Left renal pelvis (tissue), 4 donors: ENCODE results near the gene C2CD4C. TPM values are rescaled to one million over a fixed set of nuclear protein-coding genes. Genes with fewer than 3 reads are reported as not detected.
"Not testable (repeated sequence)": the region's sequence is repeated elsewhere in the genome, so short reads cannot be mapped to it uniquely, and the experiment has no call there.

Experiments used
- DNase-seq, 4 donors: peaks; one replicate each; pipeline ENCODE4 v3.0.0-alpha.2; 2013; ENCODE audit warnings: low read depth in 4 of 4, low spot score in 3 of 4
- polyA plus RNA-seq, 4 donors: library from polyadenylated mRNA; unstranded; fragments of 120-200 nt; gene quantifications; one replicate each; pipeline ENCODE4 v1.2.1, GENCODE V29; 2013; ENCODE audit not compliant: insufficient read length in 4 of 4

C2CD4C gene
- polyA plus RNA-seq, 4 donors, result 1.2 to 2.9 (median 1.8) TPM

DNA sequence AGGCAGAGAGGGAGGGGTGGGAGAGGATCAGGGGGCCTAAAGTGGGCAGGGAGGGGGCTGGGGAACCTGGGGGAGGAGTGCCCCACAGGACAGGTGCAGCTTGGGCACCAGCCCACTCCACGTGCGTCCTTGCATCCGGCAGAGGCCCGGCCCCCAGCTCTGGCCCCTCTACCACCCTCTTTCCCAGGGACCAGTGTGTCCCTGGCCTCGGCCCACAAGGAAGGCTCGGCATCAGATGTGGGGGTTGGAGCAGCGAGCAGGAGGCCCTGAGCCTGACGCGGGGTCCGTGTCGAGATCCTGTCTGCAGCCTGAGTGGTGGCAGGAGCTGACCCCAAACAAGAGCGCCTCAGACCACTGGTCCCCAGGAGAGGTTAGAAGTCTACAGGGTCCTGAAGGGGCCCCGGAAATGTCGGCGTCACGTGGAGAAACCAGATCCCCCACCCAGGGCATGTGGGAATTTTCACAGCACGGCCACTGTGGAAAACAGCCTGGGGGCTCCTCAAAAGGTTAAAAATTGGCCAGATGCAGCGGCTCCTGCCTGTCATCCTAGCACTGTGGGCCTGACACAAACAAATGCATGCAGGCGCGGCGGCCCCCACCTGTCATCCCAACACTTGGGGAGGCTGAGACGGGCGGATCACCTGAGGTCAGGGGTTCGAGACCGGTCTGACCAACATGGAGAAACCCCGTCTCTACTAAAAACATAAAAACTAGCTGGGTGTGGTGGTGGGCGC, 30.4 kb upstream of the C2CD4C start:
- no peak for DNase-seq

DNA sequence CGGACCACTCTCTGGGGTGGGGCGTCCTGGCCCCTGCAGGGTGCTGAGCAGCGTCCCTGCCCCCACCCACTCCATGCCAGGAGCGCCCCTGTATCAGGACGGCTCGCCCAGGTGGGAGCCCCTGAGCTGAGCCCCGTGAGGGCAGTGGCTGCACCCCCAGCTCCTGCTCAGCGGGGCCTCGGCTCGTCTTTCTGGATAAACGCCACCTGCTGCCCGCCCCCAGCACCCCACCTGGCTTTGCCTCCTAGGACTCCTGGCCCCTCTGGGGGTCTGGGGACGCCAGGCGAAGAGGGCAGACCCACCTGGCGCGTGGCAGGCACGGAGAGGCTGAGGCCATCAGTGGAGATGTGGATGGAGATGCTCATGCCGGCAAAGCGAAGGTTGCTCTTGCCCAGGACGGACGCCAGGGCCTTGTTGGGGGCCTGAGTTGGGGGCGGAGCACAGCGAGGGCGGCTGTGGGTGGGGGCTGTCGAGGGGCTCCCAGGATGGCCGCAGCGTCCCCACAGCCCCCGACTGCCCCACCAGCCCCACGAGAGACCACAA, 29.5 kb upstream of the C2CD4C start:
- no peak for DNase-seq

DNA sequence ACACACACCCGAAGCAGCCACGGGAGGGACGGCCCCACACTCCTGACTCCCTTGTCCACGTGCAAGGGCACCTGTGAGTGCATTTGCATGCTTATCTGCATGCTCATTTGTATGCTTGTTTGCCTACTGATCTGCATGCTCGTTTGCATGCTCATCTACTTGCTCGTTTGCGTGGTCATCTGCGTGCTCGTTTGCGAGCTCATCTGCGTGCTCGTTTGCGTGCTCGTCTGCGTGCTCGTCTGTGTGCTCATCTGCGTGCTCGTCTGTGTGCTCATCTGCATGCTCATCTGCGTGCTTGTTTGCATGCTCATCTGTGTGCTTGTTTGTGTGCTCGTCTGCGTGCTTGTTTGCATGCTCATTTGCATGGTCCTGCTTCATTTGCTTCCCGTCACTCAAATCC, 28.1 kb upstream of the C2CD4C start:
- no peak for DNase-seq

DNA sequence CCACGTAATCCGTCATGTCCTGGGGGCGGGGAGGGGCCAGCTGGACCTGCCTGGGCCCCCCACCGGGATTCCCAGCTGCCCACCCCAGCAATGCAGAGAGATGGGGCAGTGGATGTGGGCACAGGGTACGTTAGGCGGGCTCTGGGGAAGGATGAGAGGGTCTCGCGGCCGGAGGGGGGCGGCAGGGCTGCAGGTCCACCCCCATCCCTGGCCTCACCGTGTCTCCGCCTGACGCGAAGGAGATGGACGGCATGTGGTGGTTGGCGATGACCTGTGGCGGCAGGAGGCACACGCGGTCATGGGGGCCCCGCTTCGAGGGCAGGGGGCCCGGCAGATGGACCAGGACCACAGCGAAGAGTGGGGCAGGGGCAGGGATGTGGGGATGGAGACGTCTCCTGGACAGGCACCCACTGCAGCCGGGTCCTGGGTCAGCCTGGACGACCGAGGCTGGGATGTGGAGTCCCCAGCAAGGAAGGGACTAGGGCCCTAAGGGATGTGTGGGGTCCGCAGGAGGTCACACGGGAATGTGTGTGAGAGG, 27.5 kb upstream of the C2CD4C start:
- no peak for DNase-seq

DNA sequence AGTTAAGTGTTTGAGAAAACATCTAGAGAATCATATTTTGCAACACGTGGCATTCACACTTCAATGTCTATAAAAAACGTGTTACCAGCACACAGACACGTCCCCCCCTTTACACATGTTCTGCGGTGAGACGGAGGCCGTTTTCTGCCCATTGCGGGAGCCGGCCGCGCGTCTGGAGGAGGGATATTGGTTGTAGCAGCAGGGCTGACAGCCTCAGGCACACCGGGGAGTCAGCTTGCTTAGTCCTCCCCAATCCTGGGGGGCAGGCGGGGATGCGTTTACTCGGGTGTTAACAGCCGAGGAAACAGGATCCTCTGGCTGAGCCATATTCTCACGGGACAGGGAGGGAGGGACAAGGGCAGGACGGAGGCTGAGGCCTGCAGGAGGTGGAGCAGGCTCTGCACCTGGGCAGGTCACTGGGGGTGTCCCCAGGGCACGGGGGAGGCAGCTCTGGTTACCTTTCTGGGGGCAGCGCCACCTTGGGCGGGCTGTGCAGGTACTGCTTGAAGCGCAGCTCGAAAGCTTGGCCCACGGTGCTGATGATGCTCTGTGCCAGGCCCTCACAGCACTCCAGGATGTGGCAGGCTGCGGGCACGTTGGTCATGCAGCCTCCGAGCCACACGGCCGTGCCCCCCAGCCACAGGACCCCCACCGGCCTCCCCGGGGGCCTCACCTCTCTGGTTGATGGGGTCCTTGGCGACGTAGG, 26.9 kb upstream of the C2CD4C start:
- DNase-seq, result no peak

DNA sequence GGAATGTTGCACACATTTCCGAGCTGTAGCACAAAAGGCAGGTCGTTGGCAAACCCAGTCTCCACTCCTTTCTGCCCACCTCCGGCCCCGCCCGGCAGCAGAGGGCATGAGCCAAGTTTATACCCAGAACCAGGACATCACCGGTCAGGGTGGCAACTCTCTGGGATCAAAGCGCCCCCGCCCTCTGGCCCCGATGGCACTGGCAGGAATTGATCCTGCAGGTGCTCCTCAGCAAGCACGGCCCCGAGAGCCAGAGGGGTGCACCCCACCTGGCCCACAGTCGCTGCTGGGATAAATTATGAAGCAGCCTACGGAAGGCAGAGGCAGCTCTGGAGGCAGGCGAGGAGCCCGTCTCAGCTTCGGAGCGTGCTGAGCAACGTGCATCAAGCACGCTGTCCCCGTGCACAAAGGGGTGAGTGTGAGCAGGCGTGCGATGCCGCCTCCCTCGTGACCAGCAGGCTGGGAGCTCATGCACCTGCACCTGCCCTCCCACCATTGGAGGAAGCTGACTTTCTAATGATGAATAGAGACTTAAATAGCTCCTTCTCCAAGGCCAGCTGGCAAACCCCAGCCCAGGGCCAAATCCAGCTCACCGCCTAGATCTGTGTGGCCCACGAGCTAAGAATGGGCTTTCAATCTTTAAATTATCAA, 26.2 kb upstream of the C2CD4C start:
- no peak for DNase-seq

DNA sequence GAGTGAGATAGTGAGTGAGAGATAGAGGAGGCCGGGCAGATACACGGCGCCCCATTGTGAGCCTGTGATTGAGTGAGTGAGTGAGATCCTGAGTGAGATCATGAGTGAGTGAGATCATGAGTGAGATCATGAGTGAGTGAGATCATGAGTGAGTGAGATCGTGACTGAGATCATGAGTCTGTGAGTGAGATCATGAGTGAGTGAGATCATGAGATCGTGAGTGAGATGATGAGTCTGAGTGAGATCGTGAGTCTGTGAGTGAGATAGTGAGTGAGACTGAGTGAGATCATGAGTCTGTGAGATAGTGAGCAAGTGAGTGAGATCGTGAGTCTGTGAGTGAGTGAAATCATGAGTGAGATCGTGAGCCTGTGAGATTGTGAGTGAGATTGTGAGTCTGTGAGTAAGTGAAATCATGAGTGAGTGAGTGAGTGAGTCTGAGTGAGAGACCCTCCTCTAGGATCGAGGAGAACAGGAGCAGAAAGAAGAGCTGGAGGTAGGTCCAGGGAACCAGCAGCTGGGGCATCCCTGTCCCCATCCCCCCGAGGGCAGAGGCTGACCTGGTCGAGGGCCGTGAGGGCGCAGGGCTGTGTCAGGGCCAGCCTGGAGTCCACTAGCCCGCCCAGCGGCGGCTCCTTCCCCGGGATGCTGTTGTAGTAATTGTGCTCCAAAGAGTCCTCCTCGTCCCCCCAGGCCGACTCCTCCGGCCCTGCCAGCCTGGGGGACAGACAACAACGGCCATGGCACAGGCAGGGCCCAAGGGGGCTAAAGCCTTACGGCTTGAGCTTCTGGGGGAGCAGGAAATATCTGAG, 25.4 kb upstream of the C2CD4C start:
- no peak for DNase-seq

DNA sequence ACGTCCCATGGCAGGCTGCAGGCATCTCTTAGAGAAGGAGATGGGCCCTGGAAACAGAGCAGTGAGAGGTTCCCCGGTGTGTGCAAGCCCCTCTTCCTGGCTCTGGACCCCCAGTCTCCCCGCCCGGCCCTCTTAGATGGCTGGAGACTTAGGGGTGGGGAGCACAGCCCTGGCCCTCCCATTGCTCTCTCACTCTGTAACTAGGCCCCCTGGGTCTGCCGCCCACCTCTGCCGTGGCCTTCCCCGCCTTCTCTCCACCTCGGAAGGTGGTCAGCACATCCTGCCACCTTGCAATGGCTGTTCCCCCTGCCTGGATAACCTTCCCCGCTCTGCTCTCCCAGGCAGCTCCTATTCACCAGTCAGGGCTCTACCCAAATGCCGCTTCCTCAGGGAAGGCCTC, 21.8 kb upstream of the C2CD4C start:
- no peak for DNase-seq

DNA sequence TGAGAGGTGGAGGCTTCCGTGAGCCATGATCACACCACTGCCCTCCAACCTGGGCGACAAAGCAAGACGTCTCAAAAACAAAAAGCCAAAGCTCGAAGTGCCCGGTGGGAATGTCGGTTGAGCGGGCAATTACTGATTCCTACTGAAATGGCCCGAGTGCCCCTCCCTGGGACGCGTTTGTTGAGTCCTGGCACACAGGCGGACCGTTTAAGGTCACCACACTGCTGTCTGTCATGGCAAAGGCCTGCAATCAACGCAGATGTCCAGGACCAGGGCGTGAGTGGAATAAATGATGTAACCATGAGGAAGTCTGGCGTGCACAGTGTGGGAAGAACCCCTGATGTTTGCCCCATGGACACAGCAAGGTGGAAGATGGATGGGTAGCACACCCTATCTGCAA, 19.2 kb upstream of the C2CD4C start:
- no peak for DNase-seq

DNA sequence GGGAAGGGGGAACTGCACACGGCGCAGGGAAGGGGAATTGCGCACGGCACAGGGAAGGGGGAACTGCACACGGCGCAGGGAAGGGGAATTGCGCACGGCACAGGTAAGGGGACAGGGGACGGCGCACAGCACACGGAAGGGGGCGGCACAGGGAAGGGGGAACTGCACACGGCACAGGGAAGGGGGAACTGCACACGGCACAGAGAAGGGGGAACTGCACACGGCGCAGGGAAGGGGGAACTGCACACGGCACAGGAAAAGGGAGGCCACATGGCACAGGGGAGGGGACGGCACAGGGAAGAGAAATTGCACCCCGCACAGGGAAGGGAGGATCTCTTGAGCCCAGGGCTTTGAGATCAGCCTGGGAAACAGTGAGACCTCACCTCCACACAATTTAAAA, 18.7 kb upstream of the C2CD4C start:
- DNase-seq, result not testable (repeated sequence)

DNA sequence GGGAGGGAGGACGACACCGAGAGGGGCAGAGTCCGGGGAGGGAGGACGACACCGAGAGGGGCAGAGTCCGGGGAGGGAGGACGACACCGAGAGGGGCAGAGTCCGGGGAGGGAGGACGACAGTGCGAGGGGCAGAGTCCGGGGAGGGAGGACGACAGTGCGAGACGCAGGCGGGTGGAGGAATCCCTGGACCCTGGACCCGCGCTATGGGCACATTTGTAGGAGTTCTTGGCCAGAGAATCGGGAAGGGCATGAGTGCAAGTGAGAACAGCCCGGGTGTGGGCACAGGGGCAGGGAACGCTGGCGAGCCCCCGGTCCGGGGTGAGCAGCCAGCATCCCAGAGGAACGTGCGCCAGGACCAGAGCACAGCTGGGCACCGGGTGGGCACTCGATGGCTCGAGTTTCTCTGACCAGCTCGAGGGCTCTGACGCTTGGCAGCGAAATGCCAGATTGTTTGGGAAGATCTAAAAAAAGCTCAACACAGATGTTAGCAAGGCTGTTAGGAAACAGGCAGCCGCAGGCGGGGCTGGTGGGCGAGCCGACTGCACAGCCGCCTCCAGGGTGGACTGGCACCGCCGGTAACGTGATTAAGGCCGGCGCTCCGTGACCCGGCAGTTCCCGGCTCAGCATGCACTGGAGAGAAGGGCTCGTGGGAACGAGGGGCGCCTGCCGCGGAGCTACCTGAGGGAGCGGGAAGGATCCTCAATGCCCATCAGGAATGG, 17.9 kb upstream of the C2CD4C start:
- DNase-seq, result no peak

DNA sequence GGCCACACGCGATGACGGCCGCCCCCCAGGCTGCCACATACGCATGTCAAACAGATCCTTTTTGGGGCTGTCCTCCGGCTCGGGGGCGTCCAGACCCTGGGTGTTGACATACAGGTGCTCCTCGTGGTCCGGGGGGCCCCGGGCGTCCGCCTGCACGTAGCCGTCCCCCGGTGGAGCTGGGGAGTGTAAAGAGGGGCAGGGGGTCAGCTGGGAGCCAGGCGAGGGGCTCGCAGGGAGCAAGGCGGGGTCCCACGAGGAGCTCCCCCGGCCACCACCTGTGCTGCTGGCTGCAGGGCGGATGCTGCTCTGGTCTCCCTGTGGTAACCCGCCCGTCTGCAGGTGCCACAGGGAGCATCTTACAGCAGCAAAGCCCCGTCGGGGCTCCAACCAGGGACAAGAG, 16.1 kb upstream of the C2CD4C start:
- no peak for DNase-seq

DNA sequence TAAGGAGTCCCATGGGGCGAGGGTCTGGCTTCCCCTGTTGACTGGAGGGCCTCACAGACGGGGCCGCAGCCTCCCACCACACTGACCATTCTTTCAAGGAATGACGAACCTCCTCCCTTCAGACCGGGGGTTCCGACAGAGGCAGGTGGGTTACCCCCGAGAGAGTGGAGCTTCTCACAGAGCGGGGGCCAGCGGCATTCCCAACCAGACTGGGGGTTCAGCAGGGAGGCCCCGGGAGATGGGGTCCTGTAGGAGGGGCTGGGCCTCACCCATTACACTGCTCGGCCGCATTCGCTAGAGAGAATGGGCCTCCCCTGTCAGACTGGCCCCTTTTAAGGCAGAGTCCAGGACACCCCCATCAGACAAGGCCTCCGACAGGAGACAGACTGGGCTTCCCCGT, 15.6 kb upstream of the C2CD4C start:
- no peak for DNase-seq

DNA sequence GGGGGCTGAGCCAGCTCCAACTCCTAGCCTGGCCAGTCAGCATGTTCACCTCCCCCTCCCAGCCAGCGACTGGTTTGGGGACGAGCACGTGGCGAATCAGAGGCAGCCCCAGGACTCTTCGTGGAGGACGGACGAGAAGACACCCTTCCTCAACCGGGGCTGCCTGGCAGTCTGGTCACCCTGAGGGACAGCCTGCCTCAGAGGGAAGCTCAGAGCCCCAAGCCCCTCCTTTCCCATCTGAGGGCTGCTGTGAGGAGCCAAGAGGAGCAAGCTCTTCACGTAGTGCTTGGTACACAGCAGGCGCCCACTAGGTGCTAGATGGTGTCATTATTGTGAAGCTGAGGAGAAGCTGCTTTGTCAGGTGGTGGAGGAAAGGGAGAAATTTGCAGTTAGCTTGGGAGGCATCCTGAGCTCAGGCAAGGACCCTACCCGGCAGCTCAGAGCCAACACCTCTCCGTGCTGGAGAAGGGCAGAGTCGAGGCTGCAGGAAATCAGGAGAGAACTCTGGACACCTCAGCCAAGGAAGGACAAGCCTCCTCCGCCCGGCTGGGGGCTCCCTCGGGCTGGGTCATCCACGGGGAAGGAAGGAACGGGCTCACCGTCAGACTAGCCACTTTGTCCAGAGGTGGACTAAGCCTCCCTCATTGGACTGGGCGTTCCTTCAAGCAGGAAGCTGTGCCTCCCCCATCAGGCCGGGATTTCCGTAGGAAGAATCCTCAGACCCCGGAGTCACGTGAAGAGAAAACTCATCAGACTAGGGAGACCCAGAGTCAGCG, 14.9 kb upstream of the C2CD4C start:
- DNase-seq, result no peak

DNA sequence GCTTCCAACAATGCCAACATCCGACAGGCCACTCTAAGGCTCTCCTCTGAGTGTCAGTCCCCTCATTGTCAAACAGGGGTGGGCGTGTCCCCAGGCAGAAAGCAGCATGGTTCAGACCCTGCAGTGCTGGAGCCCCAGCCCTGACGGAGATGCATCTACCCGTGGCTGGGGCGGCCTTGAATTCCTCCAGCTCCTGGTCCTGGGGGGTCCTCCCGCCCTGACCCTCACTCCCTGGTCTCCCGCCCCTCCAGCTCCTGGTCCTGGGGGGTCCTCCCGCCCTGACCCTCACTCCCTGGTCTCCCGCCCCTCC, 13.9 kb upstream of the C2CD4C start:
- DNase-seq, result not testable (repeated sequence)

DNA sequence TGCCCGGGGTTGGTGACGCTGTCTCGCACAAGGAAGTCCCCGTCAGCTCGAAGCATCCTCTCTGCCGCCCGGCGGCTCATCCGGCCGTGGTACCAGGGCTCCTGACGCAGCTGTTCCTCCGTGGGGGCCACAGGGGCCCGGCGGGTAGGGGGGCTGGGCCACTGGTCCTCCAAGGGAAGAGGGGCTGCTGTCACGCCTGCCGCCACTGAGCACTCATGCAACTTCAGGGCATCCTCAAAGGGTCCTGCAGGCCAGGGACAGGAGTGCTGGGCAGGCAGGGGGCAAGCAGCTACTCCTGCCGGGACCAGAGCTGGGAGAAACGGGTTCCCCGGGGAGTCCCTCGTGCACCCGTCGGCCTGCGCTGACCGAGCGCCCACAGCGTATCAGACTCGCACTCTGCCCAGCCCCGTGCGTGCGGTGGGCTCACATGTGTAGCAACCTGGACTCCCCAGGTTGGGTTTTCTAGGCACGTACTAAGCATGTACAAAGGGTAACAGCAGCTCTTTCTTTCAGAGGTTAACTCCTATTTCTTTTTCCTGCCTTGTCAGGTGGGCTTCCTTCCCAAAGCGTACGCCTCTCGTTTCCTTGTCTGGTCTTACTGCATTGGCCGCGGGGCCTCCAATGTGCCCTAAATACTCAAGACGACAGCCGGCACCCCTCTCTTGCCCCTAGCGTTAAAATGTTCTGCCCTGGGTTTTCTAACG, 13.4 kb upstream of the C2CD4C start:
- no peak for DNase-seq

DNA sequence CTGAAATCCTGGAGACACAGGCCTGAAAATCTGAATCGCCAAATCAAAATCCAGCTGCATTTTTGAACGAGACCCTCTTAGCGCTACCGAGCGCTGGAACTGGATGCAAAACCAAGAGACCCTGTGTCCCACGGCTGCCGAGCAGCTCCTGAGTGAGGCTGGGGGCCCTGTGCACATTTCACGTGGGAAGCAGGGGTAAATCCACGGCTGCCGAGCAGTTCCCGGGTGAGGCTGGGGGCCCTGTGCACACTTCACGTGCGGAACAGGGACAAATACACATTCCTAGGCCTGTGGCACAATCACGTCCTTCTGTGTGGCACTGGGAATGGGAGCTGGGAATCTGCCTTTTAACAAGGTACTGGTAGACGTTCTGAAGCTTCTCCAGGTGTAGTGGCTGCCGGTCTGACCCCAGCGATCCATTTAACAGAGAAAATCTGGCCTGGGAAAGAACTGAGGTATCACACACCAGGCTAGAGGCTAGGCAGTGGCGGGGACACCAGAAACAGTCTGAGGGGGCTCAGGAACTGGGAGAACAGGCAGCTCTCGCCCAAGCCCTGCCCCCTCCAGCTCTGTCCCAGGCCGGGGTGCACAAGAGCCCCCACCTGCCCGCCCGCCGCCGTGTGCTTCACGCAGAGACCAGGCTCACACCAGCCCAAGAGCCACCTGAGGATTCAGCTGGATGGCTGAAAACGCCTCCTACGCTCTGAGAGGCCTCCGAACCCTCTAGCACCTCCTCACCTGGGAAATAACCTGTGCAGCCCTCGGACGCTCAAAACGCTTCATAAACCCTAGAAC, 11.0 kb upstream of the C2CD4C start:
- DNase-seq, result no peak
